IMR-90 (cell line): Measurements from ENCODE around the gene SWAP70. TPM values are rescaled to one million over a fixed set of nuclear protein-coding genes. Genes with fewer than 3 reads are reported as not detected.

Experiments
- ATAC-seq: fragments of 200-7000 bp; cut with Tn5 transposase; 2 replicates; pipeline ENCODE4 v1.9.1; 2020; ENCODE audit warnings: low read depth, mild to moderate bottlenecking, moderate library complexity
- BruUV-seq: library from RNA; stranded (reverse); fragments of 400-500 nt; replicated peaks from 2 replicates; lab custom pipeline; 2021; lab: Mats Ljungman, UMichigan
- CTCF ChIA-PET: fragments of 300-600 bp; formaldehyde crosslinking; extraction: SDS; loops from one replicate; lab custom pipeline; 2021; ENCODE audit warnings: antibody characterized with exemption; lab: Yijun Ruan, JAX
- POLR2A ChIA-PET: fragments of 300-600 bp; sonication (Branson Sonifier 250); formaldehyde crosslinking; loops from one replicate; lab custom pipeline; 2022; ENCODE audit warnings: antibody characterized with exemption; ENCODE audit not compliant: unreplicated experiment; lab: Charles Lee
- DNase-seq: peaks from one replicate; pipeline ENCODE4 v3.0.0; 2013
- H2AFZ ChIP-seq: replicated peaks from 2 replicates; pipeline ENCODE3; 2013; ENCODE audit warnings: low read length, mild to moderate bottlenecking; ENCODE audit not compliant: poor library complexity
- H2AK5ac ChIP-seq: 2 replicates; pipeline ENCODE4 v1.6.1; 2013; ENCODE audit warnings: low read depth, low read length, inconsistent platforms
- H2AK9ac ChIP-seq: replicated peaks from 2 replicates; pipeline ENCODE3; 2013; ENCODE audit warnings: mild to moderate bottlenecking, low read depth, low read length, moderate library complexity; ENCODE audit not compliant: poor library complexity
- H2BK120ac ChIP-seq: 2 replicates; pipeline ENCODE4 v1.6.1; 2013; ENCODE audit warnings: low read depth, low read length, inconsistent platforms
- H2BK15ac ChIP-seq: 3 replicates; pipeline ENCODE4 v1.6.1; 2013; ENCODE audit warnings: low read depth, low read length, inconsistent platforms
- H2BK20ac ChIP-seq: 2 replicates; pipeline ENCODE4 v1.6.1; 2013; ENCODE audit warnings: low read depth, mild to moderate bottlenecking, inconsistent platforms, low read length, moderate library complexity
- H2BK5ac ChIP-seq: 2 replicates; pipeline ENCODE4 v1.6.1; 2013; ENCODE audit warnings: mild to moderate bottlenecking, low read depth, low read length, inconsistent platforms; ENCODE audit not compliant: poor library complexity, severe bottlenecking
- H3K14ac ChIP-seq: replicated peaks from 2 replicates; pipeline ENCODE4 v1.6.1; 2013; ENCODE audit warnings: low read depth, low read length, inconsistent platforms
- H3K18ac ChIP-seq: 2 replicates; pipeline ENCODE4 v1.6.1; 2013; ENCODE audit warnings: low read depth, low read length, control low read depth
- H3K23ac ChIP-seq: 2 replicates; pipeline ENCODE4 v1.6.1; 2013; ENCODE audit warnings: low read depth, low read length, inconsistent platforms
- H3K27ac ChIP-seq: 2 replicates; pipeline ENCODE4 v1.5.1; 2013; ENCODE audit warnings: mild to moderate bottlenecking, control low read depth, low read length; ENCODE audit not compliant: insufficient read depth
- H3K27me3 ChIP-seq: 2 replicates; pipeline ENCODE4 v1.6.1; 2013; ENCODE audit warnings: low read length; ENCODE audit not compliant: control insufficient read depth, insufficient read depth
- H3K36me3 ChIP-seq: 2 replicates; pipeline ENCODE4 v1.6.1; 2013; ENCODE audit warnings: low read length, mixed read lengths; ENCODE audit not compliant: control insufficient read depth, insufficient read depth
- H3K4ac ChIP-seq: 2 replicates; pipeline ENCODE4 v1.6.1; 2013; ENCODE audit warnings: low read depth, low read length, inconsistent platforms
- H3K4me1 ChIP-seq: 2 replicates; pipeline ENCODE4 v1.6.1; 2013; ENCODE audit warnings: low read length, mixed read lengths; ENCODE audit not compliant: control insufficient read depth, insufficient read depth
- H3K4me2 ChIP-seq: 2 replicates; pipeline ENCODE4 v1.6.1; 2013; ENCODE audit warnings: low read depth, mild to moderate bottlenecking, control low read depth, low read length, moderate library complexity
- H3K4me3 ChIP-seq: 2 replicates; pipeline ENCODE4 v1.5.1; 2013; ENCODE audit warnings: low read depth, mild to moderate bottlenecking, control low read depth, low read length, moderate library complexity; ENCODE audit not compliant: insufficient read depth
- H3K56ac ChIP-seq: 2 replicates; pipeline ENCODE4 v1.6.1; 2013; ENCODE audit warnings: low read length, inconsistent platforms; ENCODE audit not compliant: insufficient read depth; ENCODE audit errors: extremely low read depth
- H3K79me1 ChIP-seq, 2 experiments: 2 replicates each; pipeline ENCODE4 v1.6.1; 2013; ENCODE audit warnings: low read length in 2 of 2, inconsistent platforms in 1 of 2, low read depth in 1 of 2
- H3K9ac ChIP-seq: 2 replicates; pipeline ENCODE4 v1.6.1; 2013; ENCODE audit warnings: low read depth, low read length, control low read depth
- H3K9me1 ChIP-seq: 2 replicates; pipeline ENCODE4 v1.6.1; 2013; ENCODE audit warnings: low read length, inconsistent platforms; ENCODE audit not compliant: insufficient read depth
- H3K9me3 ChIP-seq: 2 replicates; pipeline ENCODE4 v1.6.1; 2013; ENCODE audit warnings: low read length; ENCODE audit not compliant: control insufficient read depth, insufficient read depth
- H4K20me1 ChIP-seq: 2 replicates; pipeline ENCODE4 v1.6.1; 2013; ENCODE audit warnings: low read length, inconsistent platforms; ENCODE audit not compliant: insufficient read depth
- H4K5ac ChIP-seq: 2 replicates; pipeline ENCODE4 v1.6.1; 2013; ENCODE audit warnings: mild to moderate bottlenecking, low read depth, low read length, control low read depth
- H4K8ac ChIP-seq, 2 experiments: 2 replicates each; pipeline ENCODE4 v1.6.1; 2013; ENCODE audit warnings: low read depth in 2 of 2, low read length in 2 of 2, control low read depth in 1 of 2, inconsistent platforms in 1 of 2
- H4K91ac ChIP-seq: 2 replicates; pipeline ENCODE4 v1.6.1; 2013; ENCODE audit warnings: low read depth, low read length, inconsistent platforms; ENCODE audit not compliant: insufficient read depth
- NFE2L2 ChIP-seq: fragments of 150-350 bp; IDR thresholded peaks from 2 replicates; pipeline ENCODE4 v1.6.1; 2016; ENCODE audit warnings: low read depth, mild to moderate bottlenecking, low read length
- POLR2A ChIP-seq: IDR thresholded peaks from 2 replicates; pipeline ENCODE4 v1.6.1; 2012; ENCODE audit warnings: mild to moderate bottlenecking, low read depth, low read length
- SMC3 ChIP-seq: fragments of 150-350 bp; IDR thresholded peaks from 2 replicates; pipeline ENCODE4 v1.6.1; 2016; ENCODE audit warnings: low read depth, mild to moderate bottlenecking, antibody characterized with exemption, low read length, moderate library complexity
- WGBS, 2 experiments: methylation state at CpG; one replicate each; pipeline versions ENCODE4 v1.1.5 to v1.1.7; 2013; ENCODE audit warnings: missing lambda C conversion rate in 2 of 2; ENCODE audit not compliant: insufficient read length in 1 of 2; ENCODE audit errors: extremely low coverage in 2 of 2; 5-methylcytosine and 5-hydroxymethylcytosine counted together
- dilution Hi-C: fragments of 300-500 bp; cut with HindIII; formaldehyde crosslinking; loops from one replicate; pipeline ENCODE4 v1.14.3; 2018; ENCODE audit warnings: low sequenced_read_pairs; ENCODE audit not compliant: unreplicated experiment
- in situ Hi-C: fragments of 300-500 bp; cut with MboI; formaldehyde crosslinking; loops from 3 replicates; pipeline ENCODE4 v1.14.3; 2019; ENCODE audit warnings: low sequenced_read_pairs, inconsistent platforms, mixed read lengths
- intact Hi-C: fragments of 100-400 bp; cut with micrococcal nuclease; formaldehyde crosslinking; loops from 2 replicates; pipeline ENCODE4 v1.10.0; 2022
- polyA plus RNA-seq, 3 experiments: library from polyadenylated mRNA; depleted of rRNA; stranded (reverse); fragments of >200 nt; gene quantifications; 2 replicates each; pipeline ENCODE4 v1.2.3, GENCODE V29; 2012; ENCODE audit warnings: low replicate concordance in 1 of 3
- total RNA-seq: library from RNA; depleted of rRNA; stranded (reverse); fragments of >200 nt; gene quantifications from 2 replicates; pipeline ENCODE4 v1.2.3, GENCODE V29; 2012
- TF ChIP-seq, protein P1 (sequence below): fragments of 150-350 bp; IDR thresholded peaks from 2 replicates; pipeline ENCODE4 v1.6.1; 2016; ENCODE audit warnings: low read depth, mild to moderate bottlenecking, low read length, moderate library complexity, borderline replicate concordance
- TF ChIP-seq, protein P2 (sequence below): conservative IDR thresholded peaks from 2 replicates; pipeline ENCODE4 v1.5.1; 2012; ENCODE audit warnings: mild to moderate bottlenecking, low read depth, low read length, improper control_type of control experiment

The SWAP70 gene
- total and polyA plus RNA-seq, 2 of the 4 experiments (the other 2 are of a cell fraction) = 15.5 to 19.9 TPM

DNA sequence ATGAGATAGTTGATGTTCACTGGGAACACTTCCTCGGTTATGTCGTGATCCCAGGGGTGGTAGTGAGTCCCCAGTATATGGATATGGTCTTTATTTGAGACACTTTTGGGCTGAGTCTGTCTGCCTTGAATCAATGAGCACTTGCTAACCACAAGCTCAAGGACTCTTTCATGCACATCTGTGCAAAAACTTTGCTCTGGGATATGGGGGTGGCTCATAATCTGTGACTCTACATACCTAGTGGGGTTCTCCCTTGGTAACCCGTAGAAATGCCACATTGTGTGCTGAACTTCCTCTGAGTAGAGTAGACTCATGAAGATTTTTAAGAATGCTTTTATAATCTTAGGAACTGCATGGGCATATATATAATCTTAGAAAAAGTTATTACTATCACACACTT, 69.3 kb downstream of the SWAP70 start:
- BruUV-seq = no TSS peak
- no peak overlapping the region for H3K14ac ChIP-seq
- H3K27ac ChIP-seq = no peak overlapping the region
- CTCF ChIA-PET = interaction anchor here (1.3 kb wide), 1 partner anchor 18 kb away, joined by 3 read pairs; no protein-coding TSS in a partner anchor
- peaks cover 30% of the 10 kb centered on the region for H3K36me3 ChIP-seq
- H4K8ac ChIP-seq = no peak overlapping the region
- H3K4me1 ChIP-seq = peaks cover 2% of the 10 kb centered on the region; the same call in 1 of the 2 replicates
- no peak overlapping the region for H2BK20ac ChIP-seq
- H3K4me3 ChIP-seq = no peak overlapping the region
- no peak overlapping the region for H3K4ac ChIP-seq
- H3K23ac ChIP-seq = no peak overlapping the region
- no peak overlapping the region for H3K18ac ChIP-seq
- H2AK9ac ChIP-seq = no peak overlapping the region
- H2AFZ ChIP-seq = no peak overlapping the region
- no peak overlapping the region for H2BK5ac ChIP-seq
- DNase-seq (no peak), ATAC-seq (no peak)
- H4K5ac ChIP-seq = no peak overlapping the region
- H4K20me1 ChIP-seq = no peaks in the 10 kb centered on the region; the same call in 1 of the 2 replicates
- no peaks in the 10 kb centered on the region for H3K27me3 ChIP-seq
- dilution Hi-C loops (no loop called here), intact Hi-C loops (no loop called here), in situ Hi-C loops (no loop called here)
- peaks cover 12% of the 10 kb centered on the region for H3K9me1 ChIP-seq
- H4K91ac ChIP-seq = no peak overlapping the region
- H3K56ac ChIP-seq = no peak overlapping the region
- H2BK120ac ChIP-seq = no peak overlapping the region
- H2AK5ac ChIP-seq = no peak overlapping the region
- H3K79me1 ChIP-seq = peaks cover 21 to 53% of the 10 kb centered on the region in 2 experiments
- peaks cover 2% of the 10 kb centered on the region; the same call in 1 of the 2 replicates for H3K9me3 ChIP-seq
- TF ChIP-seq, protein P1, sequence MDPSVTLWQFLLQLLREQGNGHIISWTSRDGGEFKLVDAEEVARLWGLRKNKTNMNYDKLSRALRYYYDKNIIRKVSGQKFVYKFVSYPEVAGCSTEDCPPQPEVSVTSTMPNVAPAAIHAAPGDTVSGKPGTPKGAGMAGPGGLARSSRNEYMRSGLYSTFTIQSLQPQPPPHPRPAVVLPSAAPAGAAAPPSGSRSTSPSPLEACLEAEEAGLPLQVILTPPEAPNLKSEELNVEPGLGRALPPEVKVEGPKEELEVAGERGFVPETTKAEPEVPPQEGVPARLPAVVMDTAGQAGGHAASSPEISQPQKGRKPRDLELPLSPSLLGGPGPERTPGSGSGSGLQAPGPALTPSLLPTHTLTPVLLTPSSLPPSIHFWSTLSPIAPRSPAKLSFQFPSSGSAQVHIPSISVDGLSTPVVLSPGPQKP = no peak
- TF ChIP-seq NFE2L2 (no peak), POLR2A (no peak), SMC3 (no peak)
- TF ChIP-seq, protein P2, sequence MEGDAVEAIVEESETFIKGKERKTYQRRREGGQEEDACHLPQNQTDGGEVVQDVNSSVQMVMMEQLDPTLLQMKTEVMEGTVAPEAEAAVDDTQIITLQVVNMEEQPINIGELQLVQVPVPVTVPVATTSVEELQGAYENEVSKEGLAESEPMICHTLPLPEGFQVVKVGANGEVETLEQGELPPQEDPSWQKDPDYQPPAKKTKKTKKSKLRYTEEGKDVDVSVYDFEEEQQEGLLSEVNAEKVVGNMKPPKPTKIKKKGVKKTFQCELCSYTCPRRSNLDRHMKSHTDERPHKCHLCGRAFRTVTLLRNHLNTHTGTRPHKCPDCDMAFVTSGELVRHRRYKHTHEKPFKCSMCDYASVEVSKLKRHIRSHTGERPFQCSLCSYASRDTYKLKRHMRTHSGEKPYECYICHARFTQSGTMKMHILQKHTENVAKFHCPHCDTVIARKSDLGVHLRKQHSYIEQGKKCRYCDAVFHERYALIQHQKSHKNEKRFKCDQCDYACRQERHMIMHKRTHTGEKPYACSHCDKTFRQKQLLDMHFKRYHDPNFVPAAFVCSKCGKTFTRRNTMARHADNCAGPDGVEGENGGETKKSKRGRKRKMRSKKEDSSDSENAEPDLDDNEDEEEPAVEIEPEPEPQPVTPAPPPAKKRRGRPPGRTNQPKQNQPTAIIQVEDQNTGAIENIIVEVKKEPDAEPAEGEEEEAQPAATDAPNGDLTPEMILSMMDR = no peak
- no peak overlapping the region for H3K9ac ChIP-seq
- no CpG with 5 or more reads among the region's 3 CpGs for WGBS, 2 experiments
- H2BK15ac ChIP-seq = no peak overlapping the region
- H3K4me2 ChIP-seq = no peak overlapping the region
- POLR2A ChIA-PET = no interaction called here
